GM12801 (cell line): Measurements from ENCODE around the gene PRPF40A.

Source experiments
- TF ChIP-seq, protein P1 (sequence below): IDR thresholded peaks from one replicate; pipeline ENCODE4 v1.5.1; 2011; ENCODE audit warnings: control low read depth; ENCODE audit not compliant: insufficient read length; ENCODE audit errors: extremely low read depth

PRPF40A gene

DNA sequence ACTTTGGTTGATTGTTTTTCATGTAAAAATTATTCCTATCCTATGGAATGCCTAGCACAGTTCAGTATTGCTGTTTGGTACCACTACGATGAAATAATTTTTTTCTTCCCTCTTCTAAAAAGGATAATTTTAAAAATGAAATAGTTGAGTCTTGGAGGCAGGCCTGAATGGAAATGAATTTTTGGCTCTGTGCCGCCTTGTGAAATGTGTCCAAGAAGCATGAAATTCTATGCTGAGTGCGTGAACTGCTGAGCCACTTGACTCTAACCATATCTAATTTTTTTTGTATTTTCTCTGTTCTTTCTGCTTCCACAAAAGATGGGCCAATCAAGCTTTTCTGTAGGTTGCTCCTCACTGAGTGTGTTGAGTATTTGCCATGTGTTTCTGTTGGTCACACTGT lies 95.0 kb downstream of the PRPF40A start:
- TF ChIP-seq, protein P1, sequence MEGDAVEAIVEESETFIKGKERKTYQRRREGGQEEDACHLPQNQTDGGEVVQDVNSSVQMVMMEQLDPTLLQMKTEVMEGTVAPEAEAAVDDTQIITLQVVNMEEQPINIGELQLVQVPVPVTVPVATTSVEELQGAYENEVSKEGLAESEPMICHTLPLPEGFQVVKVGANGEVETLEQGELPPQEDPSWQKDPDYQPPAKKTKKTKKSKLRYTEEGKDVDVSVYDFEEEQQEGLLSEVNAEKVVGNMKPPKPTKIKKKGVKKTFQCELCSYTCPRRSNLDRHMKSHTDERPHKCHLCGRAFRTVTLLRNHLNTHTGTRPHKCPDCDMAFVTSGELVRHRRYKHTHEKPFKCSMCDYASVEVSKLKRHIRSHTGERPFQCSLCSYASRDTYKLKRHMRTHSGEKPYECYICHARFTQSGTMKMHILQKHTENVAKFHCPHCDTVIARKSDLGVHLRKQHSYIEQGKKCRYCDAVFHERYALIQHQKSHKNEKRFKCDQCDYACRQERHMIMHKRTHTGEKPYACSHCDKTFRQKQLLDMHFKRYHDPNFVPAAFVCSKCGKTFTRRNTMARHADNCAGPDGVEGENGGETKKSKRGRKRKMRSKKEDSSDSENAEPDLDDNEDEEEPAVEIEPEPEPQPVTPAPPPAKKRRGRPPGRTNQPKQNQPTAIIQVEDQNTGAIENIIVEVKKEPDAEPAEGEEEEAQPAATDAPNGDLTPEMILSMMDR, result no peak

DNA sequence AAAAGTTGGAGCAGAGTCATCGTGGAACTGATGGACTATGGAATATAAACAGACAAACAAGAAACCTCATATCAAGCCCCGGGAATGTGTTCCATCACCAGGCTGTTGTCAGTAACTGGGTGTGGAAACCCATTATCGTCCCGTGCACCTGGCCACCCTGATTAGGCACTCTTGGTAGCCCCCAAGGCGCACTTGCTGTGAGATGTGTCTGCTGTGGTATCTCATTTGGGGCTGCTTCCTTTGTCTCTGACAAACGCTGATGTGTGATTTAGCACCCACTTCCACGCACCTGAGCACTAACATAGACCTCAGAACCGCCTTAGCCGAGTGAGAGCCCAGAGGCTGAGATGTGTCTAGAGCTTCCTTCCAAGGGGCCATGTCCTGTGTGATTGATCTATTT lies 96.3 kb downstream of the PRPF40A start:
- TF ChIP-seq, protein P1, result no peak

DNA sequence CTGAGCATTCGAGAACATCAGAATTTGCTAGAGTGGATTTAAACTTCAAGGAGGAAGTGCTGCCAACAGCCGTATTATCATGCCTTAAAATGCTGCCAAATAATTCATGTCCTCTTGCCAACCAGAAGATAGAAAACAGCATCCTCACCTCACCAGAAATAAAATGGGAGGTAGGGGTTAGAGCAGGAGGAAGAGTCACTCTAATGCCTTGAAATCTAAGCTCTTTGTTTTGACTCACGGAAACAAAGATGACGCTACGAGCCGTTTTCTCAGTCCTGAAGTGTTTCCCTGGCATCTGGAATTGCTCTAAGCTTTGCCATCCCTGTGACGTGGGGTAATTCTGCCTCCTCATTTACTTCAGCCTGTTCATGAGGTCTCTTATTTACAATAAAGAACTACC lies 97.1 kb downstream of the PRPF40A start:
- TF ChIP-seq, protein P1, result no peak

DNA sequence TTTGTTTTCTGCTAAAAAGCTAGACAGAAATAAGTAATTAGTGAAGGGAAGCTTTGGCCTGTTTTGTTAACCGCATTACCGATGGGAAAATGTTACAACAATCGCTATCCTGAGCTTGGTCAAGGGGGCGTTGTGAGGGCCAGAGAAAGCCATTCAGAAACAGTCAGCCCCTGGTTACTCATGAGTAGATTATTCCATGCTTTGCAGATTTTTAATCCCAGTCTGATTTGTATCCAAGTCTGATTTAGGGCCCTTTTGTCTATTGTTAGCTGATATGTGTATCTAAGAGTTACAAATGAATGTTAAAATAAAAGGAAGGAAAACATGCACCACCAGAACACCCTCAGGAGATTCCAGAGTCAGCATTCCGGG lies 99.1 kb downstream of the PRPF40A start:
- TF ChIP-seq, protein P1, result no peak

DNA sequence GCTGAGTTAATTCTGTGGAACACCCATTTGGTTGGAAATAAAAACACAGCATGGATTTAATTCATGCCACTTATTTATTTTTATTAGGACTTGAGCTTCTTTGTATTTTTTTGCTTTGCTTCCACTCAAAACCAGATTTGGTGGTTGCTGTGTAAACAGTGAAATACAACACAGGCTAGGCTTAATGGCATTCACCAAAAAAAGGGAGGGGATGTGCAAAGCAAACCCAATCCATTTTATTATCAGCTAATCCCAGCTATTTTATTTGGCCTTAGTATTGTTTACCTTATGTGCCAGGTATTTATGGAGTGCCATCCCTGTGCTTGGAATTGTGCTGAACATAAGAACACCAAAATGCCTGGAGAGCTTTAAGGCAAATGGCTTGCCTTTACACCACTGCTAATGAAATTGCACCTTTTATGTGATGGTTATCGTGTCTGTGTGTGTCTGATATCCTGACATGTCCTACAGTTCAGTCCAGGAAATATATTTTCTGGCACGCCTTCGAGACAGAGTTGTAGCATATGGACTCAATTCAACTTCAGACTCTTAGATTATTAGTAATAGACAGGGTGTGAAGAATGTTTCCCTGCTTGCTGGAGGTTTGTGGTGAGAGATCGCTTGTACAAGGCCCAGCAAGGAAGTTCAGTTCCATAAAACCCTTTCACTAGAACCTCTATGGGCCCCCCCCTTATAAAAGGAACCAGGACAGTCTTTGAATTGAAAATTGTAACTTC lies 99.6 kb downstream of the PRPF40A start:
- TF ChIP-seq, protein P1, result no peak

DNA sequence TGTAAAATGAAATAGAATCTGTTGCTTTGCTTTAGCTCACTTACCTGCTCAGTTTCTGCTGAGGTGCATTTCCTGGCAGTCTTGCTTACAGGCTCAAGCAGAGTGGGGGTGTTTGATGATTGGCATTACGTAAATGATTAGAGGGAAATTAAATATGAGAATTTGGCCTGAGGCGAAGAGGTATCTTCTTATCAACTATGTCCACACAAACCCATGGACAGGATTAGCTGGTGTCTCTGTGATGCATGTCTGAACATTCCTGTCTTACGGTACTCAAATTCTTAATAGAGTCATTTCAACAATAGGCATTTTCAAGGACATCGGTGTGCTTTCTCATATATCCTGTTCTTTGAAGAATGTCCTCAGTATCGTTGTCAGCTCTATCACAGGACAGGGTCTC lies 102.1 kb downstream of the PRPF40A start:
- TF ChIP-seq, protein P1, result no peak

DNA sequence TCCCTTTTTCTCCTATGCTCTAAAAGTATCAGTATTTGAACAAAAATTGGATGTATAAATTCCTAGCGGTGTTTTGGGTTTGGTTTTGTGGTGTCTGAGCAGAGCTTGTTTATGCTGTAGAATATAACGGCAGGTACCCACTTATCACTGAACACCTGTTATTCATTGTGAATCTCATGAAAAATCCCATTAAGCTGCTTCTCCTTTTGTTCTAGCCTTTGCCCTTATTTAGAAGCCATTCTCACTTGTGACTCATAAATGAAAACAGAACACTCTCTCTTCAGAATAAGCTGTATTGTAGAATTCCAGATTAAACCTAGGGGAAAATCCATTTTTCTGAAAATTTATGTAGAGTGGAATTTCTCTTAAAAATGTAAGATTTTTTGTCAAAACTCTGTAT lies 104.0 kb downstream of the PRPF40A start:
- TF ChIP-seq, protein P1, result no peak
